VCaP (cell line): ENCODE measurements around the gene LPCAT1.

Experiments
- H3K27ac ChIP-seq: fragments of 450-650 bp; 2 replicates; pipeline ENCODE4 v1.5.1; 2017
- TF ChIP-seq, protein P1 (sequence below): fragments of 450-650 bp; conservative IDR thresholded peaks from 2 replicates; pipeline ENCODE4 v1.5.1; 2017; ENCODE audit warnings: mild to moderate bottlenecking, moderate library complexity

The LPCAT1 gene

DNA sequence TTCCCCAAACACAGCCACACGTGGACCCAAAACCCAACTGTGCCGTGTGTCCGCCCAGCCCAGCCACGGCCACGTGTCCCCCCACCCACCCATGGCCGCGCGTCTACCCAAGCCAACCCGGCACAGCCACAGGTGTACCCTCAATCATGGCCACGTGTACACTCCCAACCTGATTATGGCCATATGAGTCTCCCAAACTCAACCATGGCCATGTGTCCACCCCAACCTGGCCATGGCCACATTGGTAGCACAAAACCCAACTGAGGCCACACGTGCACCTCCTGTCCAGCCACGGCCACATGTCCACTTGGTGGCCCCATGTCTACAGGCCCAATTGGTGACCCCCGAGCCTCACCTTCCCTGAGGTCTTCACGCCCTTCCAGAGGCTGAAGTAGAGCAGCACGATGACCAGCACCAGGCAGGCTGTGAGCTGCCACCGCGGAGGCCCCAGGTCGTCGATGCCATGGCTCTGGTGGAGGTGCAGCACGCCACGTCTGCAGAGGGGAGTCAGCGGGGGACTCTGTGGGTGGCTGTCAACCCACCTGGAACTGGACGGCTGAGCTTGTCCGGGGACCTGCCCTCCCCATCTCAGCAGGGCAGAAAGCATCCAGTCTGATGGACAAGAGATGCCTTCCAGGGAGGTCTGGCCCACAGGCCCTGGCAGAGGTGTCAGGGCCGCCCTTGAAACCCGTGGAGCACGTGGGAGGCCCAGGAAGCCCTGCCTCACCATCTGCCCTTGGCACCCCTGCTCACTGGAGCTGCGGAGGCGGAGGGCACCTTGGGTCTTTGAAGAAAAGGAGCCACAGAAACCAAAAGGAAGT is 102.0 kb downstream of the LPCAT1 start:
- no peak overlapping the region for H3K27ac ChIP-seq
- TF ChIP-seq, protein P1, sequence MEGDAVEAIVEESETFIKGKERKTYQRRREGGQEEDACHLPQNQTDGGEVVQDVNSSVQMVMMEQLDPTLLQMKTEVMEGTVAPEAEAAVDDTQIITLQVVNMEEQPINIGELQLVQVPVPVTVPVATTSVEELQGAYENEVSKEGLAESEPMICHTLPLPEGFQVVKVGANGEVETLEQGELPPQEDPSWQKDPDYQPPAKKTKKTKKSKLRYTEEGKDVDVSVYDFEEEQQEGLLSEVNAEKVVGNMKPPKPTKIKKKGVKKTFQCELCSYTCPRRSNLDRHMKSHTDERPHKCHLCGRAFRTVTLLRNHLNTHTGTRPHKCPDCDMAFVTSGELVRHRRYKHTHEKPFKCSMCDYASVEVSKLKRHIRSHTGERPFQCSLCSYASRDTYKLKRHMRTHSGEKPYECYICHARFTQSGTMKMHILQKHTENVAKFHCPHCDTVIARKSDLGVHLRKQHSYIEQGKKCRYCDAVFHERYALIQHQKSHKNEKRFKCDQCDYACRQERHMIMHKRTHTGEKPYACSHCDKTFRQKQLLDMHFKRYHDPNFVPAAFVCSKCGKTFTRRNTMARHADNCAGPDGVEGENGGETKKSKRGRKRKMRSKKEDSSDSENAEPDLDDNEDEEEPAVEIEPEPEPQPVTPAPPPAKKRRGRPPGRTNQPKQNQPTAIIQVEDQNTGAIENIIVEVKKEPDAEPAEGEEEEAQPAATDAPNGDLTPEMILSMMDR = no peak

DNA sequence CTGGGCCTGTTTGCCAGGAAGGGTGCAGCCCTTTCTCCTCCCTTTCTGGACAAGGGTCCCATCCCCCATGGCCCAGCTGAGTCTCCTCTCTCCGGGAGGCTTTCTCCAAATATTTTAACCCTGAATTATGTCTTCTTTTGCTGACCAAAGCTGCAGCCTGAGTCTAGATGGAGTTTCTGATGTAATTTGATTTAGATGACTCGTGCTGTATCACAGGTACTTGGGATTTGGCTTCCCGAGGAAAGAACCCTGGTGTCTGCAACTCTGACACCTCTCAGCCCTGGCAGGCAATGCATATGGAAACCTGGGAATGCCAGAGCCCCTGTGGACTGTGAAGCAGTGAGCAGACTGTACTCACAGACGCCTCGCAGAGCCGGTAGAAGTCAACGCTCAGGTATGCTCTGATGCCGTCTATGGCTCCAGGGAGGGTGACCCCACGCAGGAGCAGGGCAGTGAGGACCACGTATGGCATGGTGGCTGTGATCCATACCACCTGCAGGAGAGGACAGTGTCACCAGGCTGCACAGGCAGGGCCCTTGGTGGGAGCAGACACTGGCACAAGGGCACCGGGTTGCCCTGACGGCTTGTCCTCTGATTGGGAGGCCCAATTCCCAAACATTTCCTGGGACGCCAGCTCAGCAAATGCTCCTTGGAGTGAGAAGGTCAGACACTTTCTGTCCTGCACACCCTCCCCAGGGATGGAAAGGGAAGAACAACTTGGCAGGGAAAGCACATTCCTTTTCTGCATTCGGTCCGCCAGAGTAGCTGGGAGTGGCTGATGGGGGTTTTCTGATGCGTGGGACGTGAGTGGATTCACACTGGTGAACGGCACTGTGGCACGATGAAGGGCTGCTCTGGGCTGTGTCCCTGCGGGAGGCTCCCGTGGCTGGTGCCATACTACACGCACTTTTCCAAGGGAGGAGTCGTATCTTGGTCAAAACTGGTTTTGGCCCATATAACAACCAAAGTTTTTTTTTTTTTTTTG is 103.3 kb downstream of the LPCAT1 start:
- H3K27ac ChIP-seq = no peak overlapping the region
- TF ChIP-seq, protein P1 = no peak

DNA sequence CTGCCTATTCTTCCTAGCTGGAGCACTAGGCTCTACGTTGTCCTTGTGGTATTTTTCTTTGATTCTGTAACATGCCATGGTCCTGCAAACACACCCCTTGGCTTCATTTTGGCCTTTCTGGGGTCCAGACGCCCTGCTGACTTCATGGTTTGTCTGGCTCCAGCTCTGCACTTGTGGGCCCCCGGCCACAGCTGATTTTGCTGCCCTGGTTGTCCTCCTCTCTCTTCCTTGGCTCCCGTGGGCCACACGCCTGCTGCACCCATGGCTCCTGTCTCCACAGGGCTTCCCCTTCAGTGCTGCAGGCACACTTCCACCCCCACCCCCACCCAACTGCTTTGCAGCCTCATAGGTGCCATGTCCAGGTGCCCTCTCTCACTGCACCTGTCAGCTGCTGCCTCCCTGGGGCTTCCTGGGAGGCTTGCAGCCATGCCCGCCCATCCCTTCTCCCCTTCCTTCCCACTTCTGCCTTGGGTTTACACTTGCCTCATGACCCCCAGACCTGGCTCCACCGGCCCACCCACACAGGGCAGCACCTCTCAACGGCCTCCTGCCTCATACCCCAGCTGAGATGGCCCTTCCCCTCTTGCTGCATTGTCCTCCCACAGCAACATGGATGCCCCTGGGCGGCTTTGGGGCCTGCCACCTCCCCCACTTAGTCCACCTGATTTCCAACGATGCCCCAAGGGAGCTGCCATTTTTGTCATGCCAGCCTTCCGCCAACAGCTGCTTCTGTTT is 104.1 kb downstream of the LPCAT1 start:
- H3K27ac ChIP-seq = no peak overlapping the region
- TF ChIP-seq, protein P1 = no peak

DNA sequence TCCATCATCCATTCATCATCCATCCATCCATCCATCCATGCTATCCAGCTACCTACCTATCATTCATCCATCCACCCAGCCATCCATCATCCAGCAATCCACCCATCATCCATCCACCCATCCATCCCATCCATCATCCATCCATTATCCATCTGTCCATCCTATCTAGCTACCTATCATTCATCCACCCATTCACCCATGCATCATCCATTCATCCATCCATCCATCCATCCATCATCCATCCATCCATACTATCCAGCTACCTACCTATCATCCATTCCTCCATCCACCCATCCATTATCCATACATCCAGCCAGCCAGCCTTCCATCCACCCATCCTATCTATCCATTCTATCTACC is 104.9 kb downstream of the LPCAT1 start:
- TF ChIP-seq, protein P1 = no peak
- no peak overlapping the region for H3K27ac ChIP-seq

DNA sequence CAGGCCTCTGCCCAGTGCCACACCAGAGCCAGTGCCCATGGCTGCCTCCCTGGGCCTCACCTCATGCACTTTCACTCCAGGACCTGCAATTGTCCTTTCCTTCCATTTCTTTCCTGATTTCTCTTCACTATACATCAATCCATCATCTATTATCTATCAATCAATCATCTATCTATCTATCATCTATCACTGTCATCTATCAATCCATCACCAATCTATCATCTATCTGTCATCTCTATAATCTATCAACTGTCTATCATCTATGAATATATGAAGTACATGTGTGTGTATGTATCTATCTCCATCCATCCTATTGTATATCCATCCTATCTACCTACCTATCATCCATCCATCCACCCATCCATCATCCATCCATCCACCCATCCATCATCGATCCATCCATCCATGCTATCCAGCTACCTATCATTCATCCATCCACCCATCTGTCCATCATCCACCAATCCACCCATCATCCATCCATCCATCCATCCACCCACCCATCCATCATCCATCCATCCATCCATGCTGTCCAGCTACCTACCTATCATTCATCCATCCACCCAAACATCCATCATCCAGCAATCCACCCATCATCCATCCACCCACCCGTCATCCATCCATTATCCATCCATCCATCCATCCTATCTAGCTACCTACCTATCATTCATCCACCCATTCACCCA is 105.4 kb downstream of the LPCAT1 start:
- H3K27ac ChIP-seq = no peak overlapping the region
- TF ChIP-seq, protein P1 = no peak

DNA sequence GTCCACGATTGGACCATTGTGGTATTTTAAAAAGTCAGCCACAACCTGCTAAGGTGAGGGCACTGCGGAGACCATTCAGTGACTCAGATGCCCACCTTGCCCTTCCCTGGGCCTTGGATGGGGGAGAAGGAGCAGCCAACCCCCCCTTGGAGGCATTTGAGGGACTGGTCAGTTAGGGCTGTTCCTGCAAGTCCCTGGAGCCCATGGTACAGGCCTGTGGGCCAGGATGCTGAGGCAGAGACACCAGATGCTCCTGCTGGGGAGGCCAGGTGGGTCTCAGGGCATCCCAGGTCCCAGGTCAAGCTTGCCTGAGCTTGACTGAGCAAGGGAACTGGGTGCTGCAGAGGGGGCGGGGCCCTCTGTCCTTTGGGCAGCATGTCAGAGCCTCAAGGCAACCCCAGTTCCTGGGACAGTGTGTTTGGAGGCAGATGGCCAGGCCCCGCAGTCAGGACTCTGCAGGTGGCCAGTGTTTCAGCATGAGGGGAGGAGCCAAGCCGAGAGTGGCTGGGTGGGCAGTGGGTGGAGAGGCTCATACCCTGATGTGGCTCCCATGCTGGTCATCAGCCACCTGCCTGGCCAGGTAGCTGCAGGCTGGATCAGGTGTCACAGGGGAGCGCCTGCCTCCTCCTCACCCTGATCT is 106.1 kb downstream of the LPCAT1 start:
- TF ChIP-seq, protein P1 = no peak
- no peak overlapping the region for H3K27ac ChIP-seq
